Neutrophil (primary cell): ENCODE measurements around the gene ABHD12.
"Not testable (repeated sequence)": the region's sequence is repeated elsewhere in the genome, so short reads cannot be mapped to it uniquely, and the experiment has no call there.

Experiments used
- H3K27ac ChIP-seq: fragments of 200-600 bp; sonication (generic); 2 replicates; pipeline ENCODE4 v1.5.1; 2016; ENCODE audit warnings: mild to moderate bottlenecking, moderate library complexity
- H3K27me3 ChIP-seq: fragments of 200-600 bp; sonication (generic); 2 replicates; pipeline ENCODE4 v1.6.0; 2016; ENCODE audit warnings: mild to moderate bottlenecking
- H3K36me3 ChIP-seq: fragments of 200-600 bp; sonication (generic); 2 replicates; pipeline ENCODE4 v1.5.1; 2017
- H3K4me1 ChIP-seq, 2 experiments: fragments of 200-600 bp in 1 of 2; sonication (generic) in 1 of 2; 1 replicate in 1 of 2; 2 replicates in 1 of 2; pipeline versions ENCODE4 v1.5.1 to v1.6.1; 2013 to 2016; ENCODE audit warnings: low read depth in 1 of 2, low read length in 1 of 2, mild to moderate bottlenecking in 1 of 2, moderate library complexity in 1 of 2; ENCODE audit not compliant: control insufficient read depth in 1 of 2, insufficient read depth in 1 of 2
- H3K4me3 ChIP-seq, 2 experiments: fragments of 200-600 bp in 1 of 2; sonication (generic) in 1 of 2; 1 replicate in 1 of 2; 2 replicates in 1 of 2; pipeline ENCODE4 v1.5.1; 2013 to 2016; ENCODE audit warnings: low read depth in 1 of 2, low read length in 1 of 2, mild to moderate bottlenecking in 1 of 2, moderate library complexity in 1 of 2
- H3K9me3 ChIP-seq: fragments of 200-600 bp; sonication (generic); 2 replicates; pipeline ENCODE4 v1.5.1; 2016
- CTCF ChIP-seq: fragments of 200-600 bp; sonication (generic); IDR thresholded peaks from 2 replicates; pipeline ENCODE4 v1.5.1; 2016; ENCODE audit warnings: antibody characterized with exemption

ABHD12 gene

GRCh38 chr20:25314497-25315417 lies 75.9 kb downstream of the ABHD12 start:
- Histone ChIP-seq H3K4me1 (no peaks in the 10 kb centered on the region), H3K27ac (no peak overlapping the region), H3K4me3 (no peak overlapping the region), H3K27me3 (no peaks in the 10 kb centered on the region), H3K36me3 (peaks cover 7% of the 10 kb centered on the region), H3K9me3 (no peaks in the 10 kb centered on the region)
- TF ChIP-seq CTCF, result no peak

- Histone ChIP-seq H3K9me3 (no peaks in the 10 kb centered on the region), H3K4me1 (no peaks in the 10 kb centered on the region), H3K4me3 (no peak overlapping the region), H3K27ac (no peak overlapping the region), H3K27me3 (no peaks in the 10 kb centered on the region), H3K36me3 (peaks cover 7% of the 10 kb centered on the region)
- no peak for TF ChIP-seq CTCF
These were observed 77.0 kb downstream of the ABHD12 start for GRCh38 chr20:25313593-25313992.

GRCh38 chr20:25312716-25313115 lies 77.9 kb downstream of the ABHD12 start:
- H3K4me1 ChIP-seq, H3K27ac ChIP-seq, H3K36me3 ChIP-seq, H3K9me3 ChIP-seq, H3K4me3 ChIP-seq, H3K27me3 ChIP-seq: not testable (repeated sequence)

- H3K27ac ChIP-seq, result no peak overlapping the region
- no peaks in the 10 kb centered on the region for H3K9me3 ChIP-seq
- no peak for TF ChIP-seq CTCF
- H3K4me1 ChIP-seq, result no peaks in the 10 kb centered on the region
- H3K4me3 ChIP-seq, result no peak overlapping the region
- H3K36me3 ChIP-seq, result peaks cover 4% of the 10 kb centered on the region
- H3K27me3 ChIP-seq, result no peaks in the 10 kb centered on the region
These were observed 79.5 kb downstream of the ABHD12 start for GRCh38 chr20:25310921-25311728.

- Histone ChIP-seq H3K36me3 (peaks cover 4% of the 10 kb centered on the region), H3K4me1 (no peaks in the 10 kb centered on the region), H3K4me3 (no peak overlapping the region), H3K27me3 (no peaks in the 10 kb centered on the region), H3K9me3 (no peaks in the 10 kb centered on the region), H3K27ac (no peak overlapping the region)
- TF ChIP-seq CTCF, result no peak
These were observed 80.2 kb downstream of the ABHD12 start for GRCh38 chr20:25310268-25310920.
